Right atrium auricular region (tissue), 2 donors: ENCODE data around the gene CRYBA1. TPM values are rescaled to one million over a fixed set of nuclear protein-coding genes. Genes with fewer than 3 reads are reported as not detected.

Experiments
- DNase-seq: peaks from one replicate; pipeline ENCODE4 v3.0.0-alpha.2; 2019; ENCODE audit warnings: low spot score
- H3K27ac ChIP-seq, 2 donors: fragments of 200-600 bp; sonication (generic); 1 replicate in 1 of 2; 2 replicates in 1 of 2; pipeline ENCODE4 v1.5.1; 2016 to 2019
- H3K27me3 ChIP-seq, 2 donors: fragments of 200-600 bp; sonication (generic); one replicate each; pipeline versions ENCODE4 v1.5.1 to v1.6.0; 2017 to 2019
- H3K36me3 ChIP-seq: fragments of 200-600 bp; sonication (generic); one replicate; pipeline ENCODE4 v1.5.1; 2016
- H3K4me1 ChIP-seq, 2 donors: fragments of 200-600 bp; sonication (generic); one replicate each; pipeline versions ENCODE4 v1.5.1 to v1.6.0; 2017 to 2019
- H3K4me3 ChIP-seq, 2 donors: fragments of 200-600 bp; sonication (generic); 1 replicate in 1 of 2; 2 replicates in 1 of 2; pipeline ENCODE4 v1.5.1; 2017 to 2019; ENCODE audit warnings: mild to moderate bottlenecking in 1 of 2, moderate library complexity in 1 of 2
- H3K9me3 ChIP-seq, 2 donors: fragments of 200-600 bp; sonication (generic); one replicate each; pipeline ENCODE4 v1.5.1; 2019
- CTCF ChIP-seq, 2 donors: fragments of 200-600 bp; sonication (generic); IDR thresholded peaks; one replicate each; pipeline ENCODE4 v1.5.1; 2019; ENCODE audit warnings: antibody characterized with exemption in 2 of 2
- total RNA-seq, 2 donors: library from RNA; depleted of rRNA; stranded (reverse); fragments of >200 nt; gene quantifications; one replicate each; pipeline ENCODE4 v1.1.0, GENCODE V29; 2016

Gene CRYBA1
- total RNA-seq, 2 donors from 2014 or later: not detected

GRCh38 chr17:29210879-29211278 is 35.8 kb upstream of the CRYBA1 start:
- TF ChIP-seq CTCF (IDR thresholded peaks at IDR 0.05): no peak
- H3K9me3 ChIP-seq: no peaks in the 10 kb centered on the region
- H3K27ac ChIP-seq: no peak overlapping the region
- no peak for DNase-seq
- no peaks in the 10 kb centered on the region for H3K36me3 ChIP-seq
- H3K4me3 ChIP-seq: no peak overlapping the region
- no peaks in the 10 kb centered on the region for H3K27me3 ChIP-seq
- H3K4me1 ChIP-seq: no peaks in the 10 kb centered on the region

GRCh38 chr17:29212094-29212631 is 34.5 kb upstream of the CRYBA1 start:
- no peak overlapping the region for H3K27ac ChIP-seq
- no peaks in the 10 kb centered on the region for H3K36me3 ChIP-seq
- no peaks in the 10 kb centered on the region for H3K9me3 ChIP-seq
- TF ChIP-seq CTCF (IDR thresholded peaks at IDR 0.05): no peak
- no peaks in the 10 kb centered on the region for H3K4me1 ChIP-seq
- no peak overlapping the region for H3K4me3 ChIP-seq
- DNase-seq: no peak
- no peaks in the 10 kb centered on the region for H3K27me3 ChIP-seq

DNA sequence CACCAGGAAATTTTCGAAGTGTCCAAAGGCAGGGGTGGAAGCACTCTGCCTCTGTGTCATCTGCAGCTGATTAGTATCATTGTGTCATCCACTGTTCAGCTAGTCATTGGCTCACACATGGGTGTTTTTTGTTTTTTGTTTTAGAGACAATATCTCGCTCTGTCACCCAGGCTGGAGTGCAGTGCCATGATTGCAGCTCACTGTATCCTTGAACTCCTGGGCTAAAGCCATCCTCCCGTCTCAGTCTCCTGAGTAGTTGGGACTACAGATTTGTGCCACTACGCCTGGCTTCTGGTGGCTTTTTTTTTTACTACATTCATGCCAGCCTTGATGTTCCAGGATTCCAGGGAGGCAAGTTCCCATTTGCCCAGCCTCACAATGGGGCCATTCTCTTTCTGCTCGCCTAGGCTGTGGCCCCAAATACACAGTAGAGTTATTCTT is 34.0 kb upstream of the CRYBA1 start:
- Histone ChIP-seq H3K27me3 (no peaks in the 10 kb centered on the region), H3K36me3 (no peaks in the 10 kb centered on the region), H3K4me3 (no peak overlapping the region), H3K27ac (no peak overlapping the region), H3K9me3 (no peaks in the 10 kb centered on the region), H3K4me1 (no peaks in the 10 kb centered on the region)
- no peak for TF ChIP-seq CTCF (IDR thresholded peaks at IDR 0.05)
- no peak for DNase-seq

GRCh38 chr17:29214215-29215146 is 32.2 kb upstream of the CRYBA1 start:
- no peaks in the 10 kb centered on the region for H3K27me3 ChIP-seq
- DNase-seq: peak; percentile 61
- no peaks in the 10 kb centered on the region for H3K9me3 ChIP-seq
- H3K27ac ChIP-seq: no peak overlapping the region
- H3K4me1 ChIP-seq: peaks cover 0 to 5% of the 10 kb centered on the region in 2 donors
- no peak for TF ChIP-seq CTCF (IDR thresholded peaks at IDR 0.05)
- H3K36me3 ChIP-seq: no peaks in the 10 kb centered on the region
- no peak overlapping the region for H3K4me3 ChIP-seq

DNA sequence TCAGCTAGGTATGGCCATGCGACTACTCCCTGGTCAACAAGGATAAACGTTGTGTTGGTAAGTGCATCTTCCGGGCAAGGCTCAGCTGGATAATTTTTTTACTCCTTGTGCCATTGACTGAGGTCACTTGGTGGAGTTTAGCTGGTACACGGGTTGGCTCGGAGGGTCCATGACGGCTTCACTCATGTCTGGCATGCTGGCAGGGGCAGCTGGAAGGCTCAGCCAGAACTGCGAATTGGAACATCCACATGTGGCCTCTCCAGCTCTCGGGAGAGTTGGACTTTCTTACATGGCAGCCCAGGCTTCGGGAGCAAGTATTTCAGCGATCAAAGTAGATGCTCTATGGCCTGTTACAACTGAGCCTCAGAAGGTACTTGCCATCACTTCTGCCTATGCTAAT is 31.5 kb upstream of the CRYBA1 start:
- Histone ChIP-seq H3K36me3 (no peaks in the 10 kb centered on the region), H3K9me3 (no peaks in the 10 kb centered on the region), H3K4me3 (no peak overlapping the region), H3K4me1 (peaks cover 0 to 9% of the 10 kb centered on the region in 2 donors), H3K27ac (peak overlapping the region in 1 of 2 donors; percentile 11), H3K27me3 (no peaks in the 10 kb centered on the region)
- TF ChIP-seq CTCF (IDR thresholded peaks at IDR 0.05): no peak
- no peak for DNase-seq
